Naive B cell (primary cell): ENCODE data around the gene FMNL2. TPM values are rescaled to one million over a fixed set of nuclear protein-coding genes. Genes with fewer than 3 reads are reported as not detected.
"Not testable (repeated sequence)": the region's sequence is repeated elsewhere in the genome, so short reads cannot be mapped to it uniquely, and the experiment has no call there.

ENCODE experiments used
- ATAC-seq, 2 donors: fragments of 150-1000 bp; cut with Tn5 transposase; 2 replicates each; pipeline ENCODE4 v1.10.0; 2021; ENCODE audit warnings: low read depth in 2 of 2, mild to moderate bottlenecking in 2 of 2, moderate library complexity in 2 of 2
- DNase-seq: peaks from one replicate; pipeline ENCODE4 v3.0.0; 2022
- H3K27ac Mint-ChIP-seq, 6 donors: one replicate each; pipeline ENCODE4 v1.8.0; 2020 to 2022; ENCODE audit warnings: mild to moderate bottlenecking in 6 of 6, mixed read lengths in 6 of 6, moderate library complexity in 5 of 6, inconsistent platforms in 2 of 6
- H3K27me3 Mint-ChIP-seq, 3 donors: one replicate each; pipeline ENCODE4 v1.8.0; 2021 to 2022; ENCODE audit warnings: mixed read lengths in 3 of 3, mild to moderate bottlenecking in 1 of 3
- H3K36me3 Mint-ChIP-seq, 2 donors: one replicate each; pipeline ENCODE4 v1.8.0; 2020 to 2022; ENCODE audit warnings: mixed read lengths in 2 of 2, inconsistent platforms in 1 of 2, mild to moderate bottlenecking in 1 of 2
- H3K4me1 Mint-ChIP-seq, 3 donors: one replicate each; pipeline ENCODE4 v1.8.0; 2020 to 2022; ENCODE audit warnings: mixed read lengths in 3 of 3, inconsistent platforms in 1 of 3, mild to moderate bottlenecking in 1 of 3, moderate library complexity in 1 of 3
- H3K4me3 Mint-ChIP-seq, 8 donors: one replicate each; pipeline ENCODE4 v1.8.0; 2020 to 2022; ENCODE audit warnings: mild to moderate bottlenecking in 8 of 8, mixed read lengths in 8 of 8, moderate library complexity in 8 of 8, inconsistent platforms in 2 of 8
- H3K9me3 Mint-ChIP-seq, 7 donors: one replicate each; pipeline ENCODE4 v1.8.0; 2020 to 2022; ENCODE audit warnings: mixed read lengths in 7 of 7, mild to moderate bottlenecking in 5 of 7, inconsistent platforms in 2 of 7, moderate library complexity in 1 of 7
- polyA plus RNA-seq, 6 donors: library from polyadenylated mRNA; unstranded; fragments of 300-500 nt; fragmentation: Illumina TruSeq; gene quantifications; one replicate each; pipeline ENCODE4 v1.2.3, GENCODE V29; 2021; ENCODE audit warnings: low read depth in 6 of 6

The FMNL2 gene
- polyA plus RNA-seq, result 1 to 10 TPM in 1 of 6 donors, under 1 TPM in 5; 0.08 to 1.4 (median 0.61) TPM

DNA sequence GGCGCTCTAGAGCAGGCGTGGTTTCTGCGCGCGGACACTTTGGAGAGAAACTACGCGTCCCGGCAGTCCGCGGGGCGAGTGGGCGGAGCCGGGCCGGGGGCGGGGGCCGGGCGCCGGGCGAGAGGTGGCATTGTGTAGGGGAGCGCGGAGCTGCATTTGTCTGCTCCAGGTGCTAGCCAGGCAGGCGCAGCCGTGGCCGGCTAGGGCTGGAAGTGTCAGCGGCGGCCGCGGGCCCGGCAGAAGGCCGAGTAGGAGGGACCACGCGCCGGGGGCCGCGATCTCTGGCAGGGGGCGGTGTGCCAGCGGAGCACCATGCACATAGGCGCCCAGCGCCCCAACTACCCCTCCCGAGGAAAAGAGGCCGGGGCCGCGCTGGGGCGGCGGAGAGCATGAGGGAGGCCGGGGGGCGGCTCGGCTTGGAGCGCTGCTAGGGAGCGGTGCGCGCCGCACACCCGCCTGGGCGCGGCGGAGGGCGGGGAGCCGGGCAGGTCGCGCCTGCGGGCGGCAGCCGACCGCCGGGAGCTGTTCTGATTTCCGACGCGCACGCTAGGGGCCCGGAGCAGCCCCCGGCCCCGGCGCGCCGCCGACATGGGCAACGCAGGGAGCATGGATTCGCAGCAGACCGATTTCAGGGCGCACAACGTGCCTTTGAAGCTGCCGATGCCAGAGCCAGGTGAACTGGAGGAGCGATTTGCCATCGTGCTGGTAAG lies at the start of gene FMNL2:
Gene FMNL2, plus strand, starts transcription at position 159 of the 710 bp plus-strand sequence.
- H3K4me3 Mint-ChIP-seq, result peak within 1 kb of the TSS; percentile 85 to 94 (median 92)
- H3K9me3 Mint-ChIP-seq, result no peaks in the 10 kb centered on the region
- ATAC-seq (peak; percentile 81 to 83), DNase-seq (peak; percentile 59)
- peaks cover 12 to 47% (median 30%) of the 10 kb centered on the region in 3 donors for H3K27me3 Mint-ChIP-seq
- peak within 1 kb of the TSS in 3 of 6 donors; percentile 30 to 41 (median 31) for H3K27ac Mint-ChIP-seq
- H3K36me3 Mint-ChIP-seq, result no peaks in the 10 kb centered on the region
- H3K4me1 Mint-ChIP-seq, result peaks cover 13 to 20% (median 16%) of the 10 kb centered on the region in 3 donors

- DNase-seq (no peak), ATAC-seq (no peak)
- peaks cover 0 to 4% (median 0%) of the 10 kb centered on the region in 7 donors for H3K9me3 Mint-ChIP-seq
- H3K36me3 Mint-ChIP-seq, result no peaks in the 10 kb centered on the region
- H3K4me3 Mint-ChIP-seq, result no peak overlapping the region
- H3K27me3 Mint-ChIP-seq, result peaks cover 4 to 13% (median 13%) of the 10 kb centered on the region in 3 donors
- H3K4me1 Mint-ChIP-seq, result no peaks in the 10 kb centered on the region
- no peak overlapping the region for H3K27ac Mint-ChIP-seq
Measured at GRCh38 chr2:152292991-152293390, 42.0 kb upstream of the FMNL2 start.

DNA sequence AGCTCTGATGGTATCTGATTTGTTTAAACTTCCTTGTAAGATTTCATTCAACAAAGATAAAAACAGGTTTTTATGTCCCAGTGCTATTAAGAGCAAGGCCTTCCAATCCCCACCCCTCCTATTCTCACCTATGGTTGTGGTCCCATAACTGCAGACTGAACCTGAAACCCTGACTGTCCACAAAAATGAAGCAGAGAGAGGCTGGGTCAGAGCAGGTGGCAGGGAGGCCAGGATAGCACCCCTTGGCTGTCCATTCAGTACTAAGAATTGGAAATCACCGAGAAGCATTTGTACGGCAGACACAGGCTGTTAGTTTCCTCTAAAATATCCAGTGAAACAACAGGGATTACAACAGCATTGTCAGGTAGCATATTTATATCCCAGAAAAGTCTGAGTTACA lies 37.3 kb upstream of the FMNL2 start:
- DNase-seq (no peak), ATAC-seq (no peak)
- peaks cover 15 to 30% (median 26%) of the 10 kb centered on the region in 3 donors for H3K27me3 Mint-ChIP-seq
- H3K9me3 Mint-ChIP-seq, result peaks cover 0 to 7% (median 0%) of the 10 kb centered on the region in 7 donors
- H3K4me3 Mint-ChIP-seq, result no peak overlapping the region
- H3K4me1 Mint-ChIP-seq, result no peaks in the 10 kb centered on the region
- no peaks in the 10 kb centered on the region for H3K36me3 Mint-ChIP-seq
- H3K27ac Mint-ChIP-seq, result no peak overlapping the region

DNA sequence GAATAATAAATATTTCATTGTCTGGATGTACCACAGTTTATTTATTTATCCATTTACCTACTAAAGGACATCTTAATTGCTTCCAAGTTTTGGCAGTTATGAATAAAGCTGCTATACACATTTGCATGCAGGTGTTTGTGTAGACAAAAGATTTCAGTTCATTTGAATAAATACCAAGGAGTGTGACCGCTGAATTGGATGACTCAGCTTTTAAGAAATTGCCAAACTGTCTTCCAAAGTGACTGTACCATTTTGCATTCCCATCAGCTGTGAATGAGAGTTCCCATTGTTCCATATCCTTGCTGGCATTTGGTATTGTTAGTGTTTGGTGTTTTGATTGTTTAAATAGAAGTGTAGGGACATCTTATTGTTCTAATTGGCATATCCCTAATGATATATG lies 36.2 kb upstream of the FMNL2 start:
- no peaks in the 10 kb centered on the region for H3K4me1 Mint-ChIP-seq
- peaks cover 22 to 32% (median 28%) of the 10 kb centered on the region in 3 donors for H3K27me3 Mint-ChIP-seq
- no peak for ATAC-seq
- H3K4me3 Mint-ChIP-seq, result no peak overlapping the region
- no peak overlapping the region for H3K27ac Mint-ChIP-seq
- H3K36me3 Mint-ChIP-seq, result no peaks in the 10 kb centered on the region
- DNase-seq, result no peak
- peaks cover 0 to 7% (median 0%) of the 10 kb centered on the region in 7 donors for H3K9me3 Mint-ChIP-seq

- H3K4me3 Mint-ChIP-seq, result no peak overlapping the region
- H3K36me3 Mint-ChIP-seq, result no peaks in the 10 kb centered on the region
- no peak for DNase-seq
- H3K27ac Mint-ChIP-seq, result peak overlapping the region in 1 of 6 donors; percentile 27
- H3K4me1 Mint-ChIP-seq, result no peaks in the 10 kb centered on the region
- peaks cover 23 to 35% (median 31%) of the 10 kb centered on the region in 3 donors for H3K27me3 Mint-ChIP-seq
- ATAC-seq, result no peak
- peaks cover 0 to 7% (median 0%) of the 10 kb centered on the region in 7 donors for H3K9me3 Mint-ChIP-seq
Measured at GRCh38 chr2:152301131-152301530, 33.8 kb upstream of the FMNL2 start.

GRCh38 chr2:152303951-152304350 lies 31.0 kb upstream of the FMNL2 start:
- DNase-seq (no peak), ATAC-seq (no peak)
- H3K36me3 Mint-ChIP-seq, result no peaks in the 10 kb centered on the region
- no peak overlapping the region for H3K27ac Mint-ChIP-seq
- no peaks in the 10 kb centered on the region for H3K4me1 Mint-ChIP-seq
- no peak overlapping the region for H3K4me3 Mint-ChIP-seq
- peaks cover 0 to 7% (median 0%) of the 10 kb centered on the region in 7 donors for H3K9me3 Mint-ChIP-seq
- H3K27me3 Mint-ChIP-seq, result peaks cover 23 to 35% (median 31%) of the 10 kb centered on the region in 3 donors

DNA sequence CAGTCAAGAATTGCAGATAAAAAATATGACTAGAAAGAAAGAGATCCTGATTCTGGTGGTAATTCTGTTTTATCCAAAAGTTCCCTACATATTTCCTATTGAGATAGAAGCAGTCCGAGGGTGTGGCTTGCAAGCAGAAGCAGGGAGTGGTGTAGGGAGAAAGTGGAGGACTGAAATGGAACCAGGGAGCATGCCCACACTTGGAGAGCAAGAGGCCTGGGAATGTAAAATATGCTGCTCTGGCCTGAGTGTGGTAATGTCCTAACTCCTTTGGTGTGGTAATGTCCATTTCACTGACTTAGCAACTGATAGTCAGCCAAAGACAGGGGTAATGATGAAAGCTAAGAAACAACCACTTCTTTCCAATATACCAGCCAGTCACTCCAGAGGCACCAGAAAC lies 30.1 kb upstream of the FMNL2 start:
- peaks cover 23 to 35% (median 31%) of the 10 kb centered on the region in 3 donors for H3K27me3 Mint-ChIP-seq
- no peak for ATAC-seq
- H3K9me3 Mint-ChIP-seq, result peaks cover 0 to 7% (median 0%) of the 10 kb centered on the region in 7 donors
- no peak overlapping the region for H3K4me3 Mint-ChIP-seq
- no peak overlapping the region for H3K27ac Mint-ChIP-seq
- no peaks in the 10 kb centered on the region for H3K36me3 Mint-ChIP-seq
- DNase-seq, result no peak
- H3K4me1 Mint-ChIP-seq, result no peaks in the 10 kb centered on the region

DNA sequence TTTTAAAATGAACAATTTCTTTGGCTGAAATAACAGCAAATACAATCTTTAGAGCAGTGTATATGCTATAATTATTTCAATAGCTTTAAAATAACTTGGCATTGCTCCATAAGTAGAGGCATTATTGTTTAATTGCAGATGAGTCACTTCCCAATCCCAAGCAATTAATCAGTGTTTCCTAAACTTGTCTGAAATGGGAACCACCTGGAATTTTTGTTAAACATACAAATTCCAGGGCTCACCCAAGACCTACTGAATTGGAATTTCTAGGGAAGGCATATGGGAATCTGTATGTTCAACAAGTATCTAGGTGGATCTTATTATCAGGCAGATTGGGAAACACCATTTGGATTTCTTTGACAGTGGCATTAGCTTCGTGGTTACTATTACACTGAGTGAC lies 27.1 kb upstream of the FMNL2 start:
- ATAC-seq (no peak), DNase-seq (no peak)
- H3K27ac Mint-ChIP-seq, result no peak overlapping the region
- no peak overlapping the region for H3K4me3 Mint-ChIP-seq
- H3K4me1 Mint-ChIP-seq, result no peaks in the 10 kb centered on the region
- H3K9me3 Mint-ChIP-seq, result no peaks in the 10 kb centered on the region
- peaks cover 12 to 18% (median 18%) of the 10 kb centered on the region in 3 donors for H3K27me3 Mint-ChIP-seq
- H3K36me3 Mint-ChIP-seq, result no peaks in the 10 kb centered on the region

DNA sequence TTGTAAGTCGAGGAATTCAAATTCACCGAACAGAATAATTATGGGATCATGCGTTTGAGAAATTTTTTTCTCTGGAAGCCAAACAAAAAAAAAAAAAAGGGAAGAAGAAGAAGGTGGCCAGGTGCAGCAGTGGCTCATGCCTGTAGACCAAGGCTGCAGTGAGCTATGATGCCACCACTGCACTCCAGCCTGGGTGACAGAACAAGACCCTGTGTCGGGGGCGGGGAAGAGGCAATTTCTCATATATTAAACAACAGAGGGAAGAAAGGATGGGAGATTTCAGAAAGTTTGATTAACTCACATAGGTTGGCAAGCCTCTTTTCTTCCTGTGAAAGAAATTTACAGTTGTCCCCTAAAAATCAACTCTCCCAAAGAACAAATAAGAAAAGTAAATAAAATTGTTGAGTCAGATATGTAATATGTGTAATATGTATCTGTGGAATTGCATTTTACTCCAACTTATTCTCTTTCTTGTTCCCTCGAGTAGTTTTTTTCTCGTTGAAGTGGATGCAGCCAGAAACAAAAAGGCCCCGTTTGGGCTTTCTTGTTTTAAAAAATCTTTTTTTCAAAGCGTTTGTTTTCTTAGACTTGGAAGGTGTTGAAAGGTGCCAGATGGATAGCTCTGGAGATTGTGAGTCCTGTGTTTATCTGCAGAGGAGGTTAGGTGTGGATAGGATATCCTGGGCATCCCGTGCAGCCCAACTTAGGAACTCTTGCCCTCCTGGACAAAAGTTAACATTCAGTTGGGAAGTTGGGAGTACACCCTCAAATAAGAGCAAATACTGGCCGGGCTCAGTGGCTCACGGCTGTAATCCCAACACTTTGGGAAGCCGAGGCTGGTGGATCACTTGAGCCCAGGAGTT lies 25.4 kb upstream of the FMNL2 start:
- ATAC-seq (no peak), DNase-seq (no peak)
- Mint-ChIP-seq H3K4me3 (no peak overlapping the region), H3K9me3 (peaks cover 0 to 4% (median 0%) of the 10 kb centered on the region in 7 donors), H3K36me3 (no peaks in the 10 kb centered on the region), H3K27me3 (peaks cover 0 to 5% (median 2%) of the 10 kb centered on the region in 3 donors), H3K27ac (no peak overlapping the region), H3K4me1 (no peaks in the 10 kb centered on the region)

DNA sequence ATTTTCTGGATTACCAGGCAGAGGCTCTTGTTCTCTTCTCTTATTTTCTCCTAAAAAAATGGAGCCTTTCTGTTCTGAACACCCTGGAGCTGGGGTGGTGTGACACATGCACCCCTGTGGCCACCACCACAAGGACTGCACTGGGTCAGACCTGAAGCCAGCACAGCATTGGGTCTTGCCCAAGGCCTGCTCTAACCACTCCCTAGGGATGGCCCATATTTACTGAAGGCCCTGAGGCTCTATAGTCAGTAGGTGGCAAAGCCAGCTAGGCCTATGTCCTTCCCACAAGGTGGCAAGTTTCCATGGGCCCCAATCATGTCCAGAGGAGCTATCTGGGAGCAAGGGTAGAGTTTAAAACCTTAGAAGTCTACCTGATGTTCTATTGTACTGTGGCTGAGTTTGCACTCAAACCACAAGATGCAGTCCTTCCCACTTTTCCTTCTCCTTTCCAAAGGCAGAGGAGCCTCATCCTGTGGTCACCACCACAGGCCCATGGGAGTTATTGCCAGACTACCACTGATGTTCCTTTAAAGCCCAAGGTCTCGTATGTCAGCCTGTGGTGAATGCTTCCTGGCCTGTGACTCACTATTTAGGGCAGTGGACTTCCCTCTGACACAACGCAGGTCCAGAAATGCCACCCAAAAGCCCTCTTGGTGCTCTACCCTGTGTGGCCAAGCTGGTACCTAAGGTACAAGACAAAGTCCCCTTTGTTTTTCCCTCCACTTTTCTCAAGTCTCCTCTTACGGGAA lies 15.0 kb upstream of the FMNL2 start:
- DNase-seq, result no peak
- Mint-ChIP-seq H3K36me3 (no peaks in the 10 kb centered on the region), H3K27ac (no peak overlapping the region), H3K9me3 (peaks cover 0 to 22% (median 0%) of the 10 kb centered on the region in 7 donors), H3K4me1 (no peaks in the 10 kb centered on the region), H3K27me3 (peaks cover 0 to 19% (median 4%) of the 10 kb centered on the region in 3 donors), H3K4me3 (peak overlapping the region in 1 of 8 donors; percentile 62)
- no peak for ATAC-seq

- H3K4me1 Mint-ChIP-seq, result no peaks in the 10 kb centered on the region
- H3K4me3 Mint-ChIP-seq, result no peak overlapping the region
- ATAC-seq (no peak), DNase-seq (no peak)
- peaks cover 3 to 24% (median 5%) of the 10 kb centered on the region in 3 donors for H3K27me3 Mint-ChIP-seq
- H3K36me3 Mint-ChIP-seq, result no peaks in the 10 kb centered on the region
- no peak overlapping the region for H3K27ac Mint-ChIP-seq
- peaks cover 0 to 22% (median 0%) of the 10 kb centered on the region in 7 donors for H3K9me3 Mint-ChIP-seq
Measured at GRCh38 chr2:152320814-152321213, 14.2 kb upstream of the FMNL2 start.

- Mint-ChIP-seq H3K27ac (no peak overlapping the region), H3K4me1 (no peaks in the 10 kb centered on the region), H3K27me3 (peaks cover 8 to 22% (median 9%) of the 10 kb centered on the region in 3 donors), H3K36me3 (no peaks in the 10 kb centered on the region), H3K4me3 (no peak overlapping the region), H3K9me3 (peaks cover 0 to 13% (median 0%) of the 10 kb centered on the region in 7 donors)
- DNase-seq (no peak), ATAC-seq (no peak)
Measured at GRCh38 chr2:152322222-152322621, 12.8 kb upstream of the FMNL2 start.

DNA sequence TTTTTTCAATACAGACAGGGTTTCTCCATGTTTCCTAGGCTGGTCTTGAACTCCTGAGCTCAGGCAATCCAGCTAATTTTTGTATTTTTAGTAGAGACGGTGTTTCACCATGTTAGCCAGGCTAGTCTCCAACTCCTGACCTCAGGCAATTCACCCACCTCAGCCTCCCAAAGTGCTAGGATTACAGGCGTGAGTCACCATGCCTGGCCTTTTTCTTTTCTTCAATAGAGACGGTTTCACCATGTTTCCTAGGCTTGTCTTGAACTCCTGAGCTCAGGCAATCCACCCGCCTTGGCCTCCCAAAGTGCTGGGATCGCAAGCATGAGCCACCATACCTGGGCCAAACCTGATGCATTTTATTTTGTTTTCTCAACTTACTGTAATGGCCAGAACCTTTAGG lies 9.8 kb upstream of the FMNL2 start:
- H3K4me1 Mint-ChIP-seq, H3K4me3 Mint-ChIP-seq, ATAC-seq, H3K27ac Mint-ChIP-seq, H3K36me3 Mint-ChIP-seq, H3K9me3 Mint-ChIP-seq, DNase-seq: not testable (repeated sequence)
- H3K27me3 Mint-ChIP-seq, result peaks cover 5 to 19% (median 11%) of the 10 kb centered on the region in 3 donors
